H1 (cell line): ENCODE measurements around the gene ZNF500. TPM values are rescaled to one million over a fixed set of nuclear protein-coding genes. Genes with fewer than 3 reads are reported as not detected.

Experiments
- CBX8 ChIP-seq: fragments of 300-800, 300-1000 bp; sonication (generic); IDR thresholded peaks from 2 replicates; pipeline ENCODE4 v1.7.1; 2016; ENCODE audit warnings: low read depth, low read length, borderline replicate concordance
- CEBPB ChIP-seq: IDR thresholded peaks from 2 replicates; pipeline ENCODE4 v1.6.1; 2012; ENCODE audit warnings: low read depth, low read length
- HDAC6 ChIP-seq: IDR thresholded peaks from one replicate; pipeline ENCODE4 v1.7.1; 2012; ENCODE audit warnings: low read depth, mild to moderate bottlenecking, inconsistent platforms, low read length, moderate library complexity
- NANOG ChIP-seq: IDR thresholded peaks from 2 replicates; pipeline ENCODE4 v1.6.1; 2011; ENCODE audit warnings: low read length, low read depth, mild to moderate bottlenecking, inconsistent platforms; ENCODE audit not compliant: insufficient read depth, poor library complexity, severe bottlenecking
- POU5F1 ChIP-seq: IDR thresholded peaks from 2 replicates; pipeline ENCODE4 v1.6.1; 2011; ENCODE audit warnings: low read depth, mild to moderate bottlenecking, low read length, moderate library complexity
- RAD21 ChIP-seq, 2 experiments: IDR thresholded peaks in 1 of 2; conservative IDR thresholded peaks in 1 of 2; 2 replicates each; pipeline ENCODE4 v1.6.1; 2011; ENCODE audit warnings: low read depth in 2 of 2, low read length in 2 of 2, improper control_type of control experiment in 1 of 2, inconsistent platforms in 1 of 2, mild to moderate bottlenecking in 1 of 2, moderate library complexity in 1 of 2
- SIN3A ChIP-seq, 2 experiments: IDR thresholded peaks in 1 of 2; conservative IDR thresholded peaks in 1 of 2; 2 replicates each; pipeline ENCODE4 v1.6.1; 2011 to 2012; ENCODE audit warnings: low read length in 2 of 2, improper control_type of control experiment in 1 of 2, low read depth in 1 of 2, mild to moderate bottlenecking in 1 of 2
- SP4 ChIP-seq: IDR thresholded peaks from 2 replicates; pipeline ENCODE4 v1.6.1; 2012; ENCODE audit warnings: low read length, inconsistent platforms
- TBP ChIP-seq: IDR thresholded peaks from 2 replicates; pipeline ENCODE4 v1.6.1; 2011; ENCODE audit warnings: low read depth, low read length, improper control_type of control experiment
- TCF12 ChIP-seq: IDR thresholded peaks from 2 replicates; pipeline ENCODE4 v1.6.1; 2011; ENCODE audit warnings: low read depth, mild to moderate bottlenecking, low read length
- ZNF274 ChIP-seq: IDR thresholded peaks from 2 replicates; pipeline ENCODE4 v1.7.0; 2012; ENCODE audit warnings: low read length, borderline replicate concordance; ENCODE audit errors: extremely low read depth
- polyA plus RNA-seq, 7 experiments: library from polyadenylated mRNA; depleted of rRNA in 3 of 7; stranded (reverse) in 5 of 7; unstranded in 2 of 7; fragments of >200 nt in 5 of 7; fragments of 200-250 nt in 2 of 7; gene quantifications; 1 replicate in 5 of 7; 2 replicates in 1 of 7; 4 replicates in 1 of 7; pipeline versions ENCODE4 v1.2.1 to v1.2.3, GENCODE V29; 2011 to 2013; ENCODE audit warnings: missing spikeins in 2 of 7, mixed read lengths in 2 of 7
- total RNA-seq: library from RNA; stranded (reverse); fragmentation: NEBNext Ultra II Directional; extraction: Animal tissue kit (Norgen Biotek cat#: 25700); gene quantifications from 2 replicates; pipeline ENCODE4 v1.2.1, GENCODE V29; 2021

The ZNF500 gene
- total and polyA plus RNA-seq, 2 of the 8 experiments (the other 6 are each of a cell fraction or from before 2014, with no cell fraction given): 10.3 to 10.4 TPM

GRCh38 chr16:4713663-4714501, 53.1 kb downstream of the ZNF500 start (continued):
- no peak for TF ChIP-seq CBX8
- TF ChIP-seq POU5F1: peak; percentile 59; the same call in 1 of the 2 replicates
- TF ChIP-seq TBP: no peak
- TF ChIP-seq SIN3A (conservative IDR thresholded peaks at IDR 0.05 in 1 of 2, IDR thresholded peaks at IDR 0.05 in 1 of 2; ENCODE audit: low read depth in 1 of 2, low read length in 2 of 2): 0 out of 4 replicates have a peak, but pooled peaks of 1 of the 2 experiments have one; percentile 28
- TF ChIP-seq NANOG: no peak
- no peak for TF ChIP-seq HDAC6
- TF ChIP-seq ZNF274: no peak
- TF ChIP-seq RAD21 (IDR thresholded peaks at IDR 0.05 in 1 of 2, conservative IDR thresholded peaks at IDR 0.05 in 1 of 2; ENCODE audit: low read depth in 2 of 2, low read length in 2 of 2): no peak
- TF ChIP-seq TCF12: no peak
- no peak for TF ChIP-seq CEBPB
- TF ChIP-seq SP4: no peak
- TF ChIP-seq, all 59 proteins: peak for 3
